CD8-positive, alpha-beta memory T cell (primary cell): ENCODE data around the gene KASH5. TPM values are rescaled to one million over a fixed set of nuclear protein-coding genes. Genes with fewer than 3 reads are reported as not detected.

Source experiments
- CTCF ChIA-PET: fragments of 350-600 bp; sonication (Branson Sonifier 250); formaldehyde crosslinking; loops from one replicate; lab custom pipeline; 2021; ENCODE audit warnings: antibody characterized with exemption; lab: Charles Lee
- POLR2A ChIA-PET: fragments of 350-600 bp; sonication (Branson Sonifier 250); formaldehyde crosslinking; loops from one replicate; lab custom pipeline; 2021; ENCODE audit warnings: antibody characterized with exemption; lab: Charles Lee
- DNase-seq, 5 donors: peaks; one replicate each; pipeline versions ENCODE4 v3.0.0 to v3.0.0-alpha.2; 2020 to 2022; ENCODE audit warnings: mixed read lengths in 1 of 5
- H3K27ac ChIP-seq: one replicate; pipeline ENCODE4 v1.7.0; 2013; ENCODE audit warnings: low read depth, mild to moderate bottlenecking, low read length, moderate library complexity
- H3K27me3 ChIP-seq: 2 replicates; pipeline ENCODE4 v1.7.0; 2013; ENCODE audit warnings: low read length, mild to moderate bottlenecking; ENCODE audit not compliant: insufficient read depth, poor library complexity, severe bottlenecking
- H3K36me3 ChIP-seq: 2 replicates; pipeline ENCODE4 v1.7.0; 2013; ENCODE audit warnings: mild to moderate bottlenecking, low read length, moderate library complexity; ENCODE audit not compliant: insufficient read depth
- H3K4me1 ChIP-seq: 2 replicates; pipeline ENCODE4 v1.7.0; 2013; ENCODE audit warnings: mild to moderate bottlenecking, low read length, moderate library complexity; ENCODE audit not compliant: insufficient read depth
- H3K4me3 ChIP-seq: 2 replicates; pipeline ENCODE4 v1.7.0; 2013; ENCODE audit warnings: mild to moderate bottlenecking, low read length
- H3K9me3 ChIP-seq: 2 replicates; pipeline ENCODE4 v1.7.0; 2013; ENCODE audit warnings: mild to moderate bottlenecking, low read length
- H3K27ac Mint-ChIP-seq, 8 donors: one replicate each; pipeline ENCODE4 v1.8.0; 2020 to 2021; ENCODE audit warnings: mixed read lengths in 8 of 8, mild to moderate bottlenecking in 6 of 8, inconsistent platforms in 3 of 8, moderate library complexity in 3 of 8
- H3K27me3 Mint-ChIP-seq, 2 donors: one replicate each; pipeline ENCODE4 v1.8.0; 2020 to 2021; ENCODE audit warnings: mixed read lengths in 2 of 2, mild to moderate bottlenecking in 1 of 2, moderate library complexity in 1 of 2
- H3K36me3 Mint-ChIP-seq, 3 donors: one replicate each; pipeline ENCODE4 v1.8.0; 2020 to 2021; ENCODE audit warnings: mixed read lengths in 3 of 3, inconsistent platforms in 1 of 3, mild to moderate bottlenecking in 1 of 3
- H3K4me1 Mint-ChIP-seq, 3 donors: one replicate each; pipeline ENCODE4 v1.8.0; 2020 to 2021; ENCODE audit warnings: mixed read lengths in 3 of 3, inconsistent platforms in 1 of 3, mild to moderate bottlenecking in 1 of 3
- H3K4me3 Mint-ChIP-seq, 7 donors: one replicate each; pipeline ENCODE4 v1.8.0; 2020 to 2021; ENCODE audit warnings: mixed read lengths in 7 of 7, mild to moderate bottlenecking in 6 of 7, moderate library complexity in 4 of 7, inconsistent platforms in 2 of 7
- H3K9me3 Mint-ChIP-seq, 5 donors: one replicate each; pipeline ENCODE4 v1.8.0; 2020 to 2022; ENCODE audit warnings: mixed read lengths in 5 of 5, mild to moderate bottlenecking in 3 of 5, moderate library complexity in 2 of 5, inconsistent platforms in 1 of 5
- polyA plus RNA-seq: library from polyadenylated mRNA; unstranded; fragments of 300-500 nt; fragmentation: Illumina TruSeq; gene quantifications from one replicate; pipeline ENCODE4 v1.2.3, GENCODE V29; 2021
- total RNA-seq, 2 experiments: library from RNA; stranded (reverse); gene quantifications; one replicate each; pipeline ENCODE4 v1.2.3, GENCODE V29; 2021

KASH5 gene
- total and polyA plus RNA-seq, 3 experiments from 2014 or later = 0.31 TPM; not detected in 2

DNA sequence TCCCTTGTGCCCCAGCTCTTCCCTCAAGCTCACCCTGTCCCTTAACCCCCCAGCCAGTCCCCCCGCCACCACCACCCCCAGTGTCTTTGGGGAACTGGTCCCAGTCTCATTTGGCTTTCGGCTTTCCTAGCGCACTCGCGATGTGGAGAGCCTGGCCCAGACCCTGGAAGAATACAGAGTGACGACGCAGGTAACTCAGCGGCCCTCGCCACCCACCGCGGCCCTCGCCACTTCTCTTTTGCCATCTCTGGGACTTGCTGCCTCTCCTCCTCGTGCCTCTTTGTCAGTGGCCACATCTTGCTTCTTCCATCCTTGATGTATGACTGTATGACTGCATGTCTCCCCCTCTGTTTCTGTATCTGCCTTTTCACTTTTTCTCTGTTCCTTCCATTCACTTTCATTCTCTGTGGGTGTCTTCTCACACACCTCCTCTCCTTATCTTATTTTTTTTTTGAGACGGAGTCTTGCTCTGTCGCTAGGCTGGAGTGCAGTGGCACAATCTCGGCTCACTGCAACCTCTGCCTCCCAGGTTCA lies 19.5 kb downstream of the KASH5 start:
- H3K36me3 Mint-ChIP-seq = no peaks in the 10 kb centered on the region
- peaks cover 36 to 54% (median 49%) of the 10 kb centered on the region in 3 donors for H3K4me1 Mint-ChIP-seq
- Histone ChIP-seq H3K36me3 (no peaks in the 10 kb centered on the region), H3K4me3 (no peak overlapping the region), H3K27ac (no peak overlapping the region), H3K9me3 (no peaks in the 10 kb centered on the region), H3K27me3 (no peaks in the 10 kb centered on the region), H3K4me1 (peaks cover 41% of the 10 kb centered on the region)
- ChIA-PET POLR2A (no interaction called here), CTCF (interaction anchor here (0.9 to 1.0 kb wide), 2 partner anchors 9 to 66 kb away, joined by 3 read pairs; no protein-coding TSS in a partner anchor)
- peaks cover 0 to 4% of the 10 kb centered on the region in 2 donors for H3K27me3 Mint-ChIP-seq
- H3K4me3 Mint-ChIP-seq = no peak overlapping the region
- H3K9me3 Mint-ChIP-seq = no peaks in the 10 kb centered on the region
- DNase-seq = no peak
- H3K27ac Mint-ChIP-seq = peak overlapping the region in 3 of 8 donors; percentile 54 to 74 (median 66)

GRCh38 chr19:49408816-49409440 lies 20.9 kb downstream of the KASH5 start:
- Mint-ChIP-seq H3K9me3 (no peaks in the 10 kb centered on the region), H3K36me3 (no peaks in the 10 kb centered on the region), H3K4me1 (peaks cover 36 to 54% (median 50%) of the 10 kb centered on the region in 3 donors), H3K27ac (peak overlapping the region in 7 of 8 donors; percentile 63 to 96 (median 84)), H3K4me3 (peak overlapping the region in 6 of 7 donors; percentile 19 to 72 (median 55)), H3K27me3 (peaks cover 0 to 4% of the 10 kb centered on the region in 2 donors)
- DNase-seq = no peak
- Histone ChIP-seq H3K4me1 (peaks cover 41% of the 10 kb centered on the region), H3K36me3 (no peaks in the 10 kb centered on the region), H3K9me3 (no peaks in the 10 kb centered on the region), H3K27me3 (no peaks in the 10 kb centered on the region), H3K4me3 (peak overlapping the region; percentile 5), H3K27ac (peak overlapping the region; percentile 3)
- ChIA-PET CTCF (interaction anchor here (0.9 to 1.5 kb wide), 4 partner anchors 17 to 65 kb away, joined by 3 to 4 read pairs (median 4); partner anchors contain the start of gene FLT3LG), POLR2A (interaction anchor here (1.0 kb wide), 1 partner anchor 41 kb away, joined by 3 read pairs; no protein-coding TSS in a partner anchor)

DNA sequence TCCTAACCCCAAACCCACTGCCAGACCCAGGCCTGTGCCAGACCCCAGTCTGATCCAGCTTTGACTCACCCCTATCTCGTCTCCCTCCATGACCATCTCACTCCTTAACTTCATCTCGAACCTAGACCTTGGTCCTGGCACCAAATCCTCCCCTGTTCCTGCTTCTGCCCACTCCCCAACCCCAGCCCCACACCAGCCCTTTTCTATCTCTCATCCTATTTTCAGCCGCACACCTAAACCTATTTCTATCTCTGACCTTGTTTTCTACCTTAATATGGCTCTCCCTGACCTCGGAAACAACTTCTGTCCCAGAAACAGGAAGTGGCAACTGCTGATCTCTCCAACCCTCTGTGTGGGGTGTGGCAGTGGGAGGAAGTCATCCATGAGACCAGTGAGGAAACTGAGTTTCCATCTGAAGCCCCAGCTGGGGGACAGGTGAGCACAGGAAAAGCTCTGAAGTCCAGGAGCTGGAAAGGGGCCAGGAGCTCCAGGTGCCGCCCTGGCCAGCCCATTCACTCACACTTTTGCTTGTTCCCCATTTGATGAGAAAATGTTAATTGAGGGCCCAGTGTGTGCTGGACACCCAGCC lies 21.5 kb downstream of the KASH5 start:
- POLR2A ChIA-PET = interaction anchor here (1.0 kb wide), 1 partner anchor 41 kb away, joined by 3 read pairs; no protein-coding TSS in a partner anchor
- CTCF ChIA-PET = interaction anchor here (0.9 to 1.5 kb wide), 4 partner anchors 18 to 64 kb away, joined by 3 to 4 read pairs (median 4); partner anchors contain the start of gene FLT3LG
- Mint-ChIP-seq H3K27ac (peak overlapping the region; percentile 63 to 96 (median 82)), H3K4me3 (peak overlapping the region; percentile 0 to 79 (median 55)), H3K9me3 (no peaks in the 10 kb centered on the region), H3K27me3 (peaks cover 0 to 6% of the 10 kb centered on the region in 2 donors), H3K4me1 (peaks cover 36 to 54% (median 50%) of the 10 kb centered on the region in 3 donors), H3K36me3 (no peaks in the 10 kb centered on the region)
- H3K36me3 ChIP-seq = no peaks in the 10 kb centered on the region
- H3K27ac ChIP-seq = peak overlapping the region; percentile 3
- no peak for DNase-seq
- no peaks in the 10 kb centered on the region for H3K27me3 ChIP-seq
- no peaks in the 10 kb centered on the region for H3K9me3 ChIP-seq
- H3K4me1 ChIP-seq = peaks cover 41% of the 10 kb centered on the region
- H3K4me3 ChIP-seq = peak overlapping the region; percentile 5

DNA sequence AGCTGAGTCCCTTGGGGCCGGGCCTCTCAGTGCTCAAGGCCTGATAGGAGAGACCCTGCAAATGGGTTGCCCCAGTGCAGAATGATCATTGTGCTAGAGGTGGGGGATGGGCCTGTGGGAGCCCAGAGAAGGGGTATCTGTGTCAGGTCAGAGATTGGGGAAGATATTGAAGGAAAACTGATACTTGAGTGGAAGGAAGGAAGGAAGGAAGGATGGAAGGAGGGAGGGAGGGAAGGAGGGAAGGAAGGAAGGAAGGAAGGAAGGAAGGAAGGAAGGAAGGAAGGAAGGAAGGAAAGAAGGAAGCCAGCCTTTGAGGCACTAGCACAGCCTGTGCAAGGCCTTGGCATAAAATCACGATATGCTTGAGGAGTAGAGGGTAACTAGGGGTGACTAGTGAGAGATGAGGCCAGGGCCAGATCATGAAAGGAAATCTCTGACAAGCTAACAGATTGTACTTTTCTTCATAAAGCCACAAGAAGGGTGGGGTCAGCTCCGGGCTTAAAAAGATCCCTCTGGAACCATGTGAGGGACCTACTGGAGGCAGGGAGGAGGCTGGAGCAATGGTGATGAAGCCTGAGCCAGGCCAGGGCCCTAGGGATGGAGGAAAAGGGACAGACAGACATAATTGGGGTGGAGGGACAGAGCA lies 23.8 kb downstream of the KASH5 start:
- no peak overlapping the region for H3K4me3 ChIP-seq
- H3K27me3 ChIP-seq = no peaks in the 10 kb centered on the region
- ChIA-PET CTCF (interaction anchor here (0.9 to 2.2 kb wide), 3 partner anchors 8 to 31 kb away, joined by 3 to 6 read pairs (median 5); no protein-coding TSS in a partner anchor), POLR2A (no interaction called here)
- no peak overlapping the region for H3K27ac ChIP-seq
- DNase-seq = no peak
- no peaks in the 10 kb centered on the region for H3K36me3 ChIP-seq
- H3K4me3 Mint-ChIP-seq = peak overlapping the region in 1 of 7 donors; percentile 46
- H3K4me1 Mint-ChIP-seq = peaks cover 36 to 50% (median 47%) of the 10 kb centered on the region in 3 donors
- no peaks in the 10 kb centered on the region for H3K9me3 Mint-ChIP-seq
- H3K4me1 ChIP-seq = peaks cover 41% of the 10 kb centered on the region
- peak overlapping the region in 5 of 8 donors; percentile 15 to 72 (median 29) for H3K27ac Mint-ChIP-seq
- H3K9me3 ChIP-seq = no peaks in the 10 kb centered on the region
- H3K36me3 Mint-ChIP-seq = no peaks in the 10 kb centered on the region
- peaks cover 0 to 6% of the 10 kb centered on the region in 2 donors for H3K27me3 Mint-ChIP-seq

GRCh38 chr19:49413348-49413747 lies 25.3 kb downstream of the KASH5 start:
- CTCF ChIA-PET = interaction anchor here (0.7 to 1.3 kb wide), 2 partner anchors 151 to 316 kb away, joined by 3 to 4 read pairs; no protein-coding TSS in a partner anchor
- no peaks in the 10 kb centered on the region for H3K9me3 ChIP-seq

GRCh38 chr19:49414256-49414655 lies 26.2 kb downstream of the KASH5 start:
- ChIA-PET CTCF (interaction anchor here (1.3 kb wide), 1 partner anchor 316 kb away, joined by 4 read pairs; no protein-coding TSS in a partner anchor), POLR2A (no interaction called here)
- Histone ChIP-seq H3K4me3 (no peak overlapping the region), H3K4me1 (peaks cover 23% of the 10 kb centered on the region), H3K27ac (no peak overlapping the region), H3K27me3 (no peaks in the 10 kb centered on the region), H3K36me3 (no peaks in the 10 kb centered on the region), H3K9me3 (no peaks in the 10 kb centered on the region)
- Mint-ChIP-seq H3K27me3 (peaks cover 17 to 19% of the 10 kb centered on the region in 2 donors), H3K4me3 (no peak overlapping the region), H3K27ac (peak overlapping the region in 1 of 8 donors; percentile 63), H3K36me3 (no peaks in the 10 kb centered on the region), H3K4me1 (peaks cover 22 to 29% (median 27%) of the 10 kb centered on the region in 3 donors), H3K9me3 (no peaks in the 10 kb centered on the region)
- no peak for DNase-seq

More at GRCh38 chr19:49413348-49413747, 25.3 kb downstream of the KASH5 start:
- H3K36me3 ChIP-seq = no peaks in the 10 kb centered on the region
- no peaks in the 10 kb centered on the region for H3K9me3 Mint-ChIP-seq
- H3K36me3 Mint-ChIP-seq = no peaks in the 10 kb centered on the region
- POLR2A ChIA-PET = no interaction called here
- no peak overlapping the region for H3K27ac ChIP-seq
- H3K4me3 Mint-ChIP-seq = no peak overlapping the region
- no peak for DNase-seq
- H3K27me3 ChIP-seq = no peaks in the 10 kb centered on the region
- no peak overlapping the region for H3K4me3 ChIP-seq
- H3K4me1 ChIP-seq = peaks cover 32% of the 10 kb centered on the region
- peaks cover 30 to 38% (median 36%) of the 10 kb centered on the region in 3 donors for H3K4me1 Mint-ChIP-seq
- H3K27ac Mint-ChIP-seq = peak overlapping the region in 2 of 8 donors; percentile 27 to 72
- H3K27me3 Mint-ChIP-seq = peaks cover 11 to 13% of the 10 kb centered on the region in 2 donors

DNA sequence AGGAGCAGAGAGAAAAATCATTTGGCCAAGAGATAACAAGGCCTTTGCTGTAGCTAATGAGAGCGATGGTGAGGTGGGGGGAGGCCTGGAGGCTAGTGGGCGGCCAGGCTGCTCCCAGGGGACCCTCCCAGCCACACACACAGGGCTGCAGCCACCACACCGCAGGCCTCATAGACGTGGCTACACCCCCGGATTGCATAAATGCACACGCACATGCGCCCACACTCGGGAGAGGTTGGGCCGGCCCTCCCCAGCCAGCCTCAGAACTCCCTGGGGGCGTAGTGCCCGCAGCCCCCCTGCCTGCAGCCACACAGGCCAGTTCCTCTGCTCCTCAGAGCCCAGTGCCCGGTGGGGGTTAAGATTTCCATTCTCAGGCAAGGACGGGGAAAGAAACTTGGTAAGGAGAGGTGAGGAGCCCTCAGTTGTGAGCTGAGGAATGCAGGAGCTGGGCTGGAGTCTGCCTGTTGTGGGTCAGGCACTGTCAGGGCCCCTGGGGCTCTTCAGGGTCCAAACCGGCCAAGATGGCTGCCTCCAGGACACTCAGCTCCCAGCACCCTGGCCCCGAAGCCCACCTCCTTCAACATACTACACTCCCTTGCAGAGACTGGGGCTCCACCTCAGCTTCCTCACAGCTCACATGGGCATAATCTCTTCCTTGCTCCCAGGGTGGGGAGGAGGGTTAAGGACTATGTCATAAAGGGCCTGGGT lies 27.2 kb downstream of the KASH5 start:
- DNase-seq = no peak
- H3K4me3 Mint-ChIP-seq = no peak overlapping the region
- peaks cover 12 to 19% (median 17%) of the 10 kb centered on the region in 3 donors for H3K4me1 Mint-ChIP-seq
- H3K27me3 Mint-ChIP-seq = peaks cover 26 to 29% of the 10 kb centered on the region in 2 donors
- H3K27ac Mint-ChIP-seq = no peak overlapping the region
- ChIA-PET CTCF (no interaction called here), POLR2A (no interaction called here)
- no peak overlapping the region for H3K4me3 ChIP-seq
- H3K27ac ChIP-seq = no peak overlapping the region
- peaks cover 13% of the 10 kb centered on the region for H3K4me1 ChIP-seq
- no peaks in the 10 kb centered on the region for H3K9me3 ChIP-seq
- H3K9me3 Mint-ChIP-seq = no peaks in the 10 kb centered on the region
- H3K27me3 ChIP-seq = peaks cover 4% of the 10 kb centered on the region
- H3K36me3 ChIP-seq = no peaks in the 10 kb centered on the region
- no peaks in the 10 kb centered on the region for H3K36me3 Mint-ChIP-seq
